Skeletal muscle tissue (tissue), 4 donors: ENCODE results near the gene NCOA4. TPM values are rescaled to one million over a fixed set of nuclear protein-coding genes. Genes with fewer than 3 reads are reported as not detected.
"Not testable (repeated sequence)": the region's sequence is repeated elsewhere in the genome, so short reads cannot be mapped to it uniquely, and the experiment has no call there.

Source experiments
- H3K27ac ChIP-seq: one replicate; pipeline ENCODE4 v1.7.0; 2013; ENCODE audit warnings: mild to moderate bottlenecking, low read depth, low read length, inconsistent platforms
- H3K27me3 ChIP-seq, 3 donors: one replicate each; pipeline ENCODE4 v1.7.0; 2013; ENCODE audit warnings: low read length in 3 of 3; ENCODE audit not compliant: control insufficient read depth in 3 of 3, insufficient read depth in 3 of 3
- H3K36me3 ChIP-seq, 3 donors: one replicate each; pipeline ENCODE4 v1.7.0; 2013; ENCODE audit warnings: low read length in 3 of 3; ENCODE audit not compliant: control insufficient read depth in 3 of 3, insufficient read depth in 3 of 3
- H3K4me1 ChIP-seq, 3 donors: one replicate each; pipeline ENCODE4 v1.7.0; 2013; ENCODE audit warnings: low read length in 3 of 3, mild to moderate bottlenecking in 3 of 3; ENCODE audit not compliant: control insufficient read depth in 3 of 3, insufficient read depth in 3 of 3
- H3K4me3 ChIP-seq, 3 donors: one replicate each; pipeline ENCODE4 v1.7.0; 2013; ENCODE audit warnings: low read length in 3 of 3
- H3K9ac ChIP-seq, 3 donors: one replicate each; pipeline ENCODE4 v1.7.0; 2013; ENCODE audit warnings: low read length in 3 of 3, mild to moderate bottlenecking in 3 of 3, moderate library complexity in 2 of 3, low read depth in 1 of 3
- H3K9me3 ChIP-seq, 3 donors: one replicate each; pipeline ENCODE4 v1.7.0; 2013; ENCODE audit warnings: low read length in 3 of 3; ENCODE audit not compliant: control insufficient read depth in 3 of 3
- total RNA-seq: library from RNA; depleted of rRNA; stranded (reverse); fragments of >200 nt; gene quantifications from one replicate; pipeline ENCODE4 v1.2.3, GENCODE V29; 2014
- donor health status: Osteomylitis.

The NCOA4 gene
- total RNA-seq, 1 donor from 2014 or later, result 338 TPM

DNA sequence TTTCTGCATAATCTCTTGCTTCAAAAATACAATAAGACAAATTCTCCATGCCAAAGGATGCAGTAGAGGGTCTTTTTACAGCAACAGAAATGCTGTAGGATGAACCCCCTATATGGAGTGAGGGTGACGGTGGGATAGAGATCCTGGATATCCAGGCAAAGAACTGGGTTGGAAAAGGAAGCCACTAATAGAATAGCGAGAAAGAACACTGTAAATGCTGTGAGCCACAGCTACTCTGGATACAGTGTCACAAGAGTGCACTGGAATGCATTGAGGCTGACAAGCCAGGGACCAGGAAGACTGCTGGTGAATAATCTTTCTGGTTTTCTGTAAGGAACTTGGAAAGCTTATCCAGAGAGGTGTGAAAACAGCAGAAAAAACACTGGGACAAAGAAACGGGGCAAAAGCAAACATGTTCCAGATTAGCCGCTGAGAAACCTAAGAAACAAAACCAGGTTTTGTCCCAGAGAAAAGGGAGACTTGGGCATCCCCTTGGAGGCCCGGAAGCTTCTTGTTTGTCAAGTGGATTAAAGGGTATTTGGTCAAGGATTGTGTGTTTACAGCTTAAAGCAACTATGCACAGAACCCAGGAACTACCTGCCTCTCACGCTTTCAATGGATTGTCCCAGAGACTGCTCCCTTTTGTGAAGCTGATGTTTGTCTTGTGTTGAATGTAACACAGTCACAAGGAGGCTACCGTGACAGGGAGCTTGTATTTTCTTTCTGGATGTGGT lies 21.8 kb upstream of the NCOA4 start:
- Histone ChIP-seq H3K9ac (no peak overlapping the region), H3K4me3 (no peak overlapping the region), H3K27ac (no peak overlapping the region), H3K27me3 (peaks cover 7 to 18% (median 14%) of the 10 kb centered on the region in 3 donors), H3K4me1 (no peaks in the 10 kb centered on the region), H3K9me3 (no peaks in the 10 kb centered on the region), H3K36me3 (no peaks in the 10 kb centered on the region)

GRCh38 chr10:46050941-46051623 lies 20.7 kb upstream of the NCOA4 start:
- Histone ChIP-seq H3K4me1 (no peaks in the 10 kb centered on the region), H3K9me3 (no peaks in the 10 kb centered on the region), H3K27me3 (peaks cover 7 to 18% (median 14%) of the 10 kb centered on the region in 3 donors), H3K4me3 (no peak overlapping the region), H3K36me3 (no peaks in the 10 kb centered on the region), H3K27ac (no peak overlapping the region), H3K9ac (no peak overlapping the region)

DNA sequence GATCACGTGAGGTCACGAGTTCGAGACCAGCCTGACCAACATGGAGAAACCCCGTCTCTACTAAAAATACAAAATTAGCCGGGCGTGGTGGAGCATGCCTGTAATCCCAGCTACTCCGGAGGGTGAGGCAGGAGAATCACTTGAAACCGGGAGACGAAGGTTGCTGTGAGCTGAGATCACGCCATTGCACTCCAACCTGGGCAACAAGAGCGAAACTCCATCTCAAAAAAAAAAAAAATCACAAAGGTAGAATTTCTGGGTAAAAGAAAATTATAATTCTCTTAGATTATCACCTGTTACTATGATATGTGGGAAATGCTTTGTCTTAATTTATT lies 19.0 kb upstream of the NCOA4 start:
- H3K27me3 ChIP-seq, result peaks cover 7 to 18% (median 14%) of the 10 kb centered on the region in 3 donors
- not testable (repeated sequence) for H3K9me3 ChIP-seq, H3K36me3 ChIP-seq, H3K27ac ChIP-seq, H3K9ac ChIP-seq, H3K4me1 ChIP-seq, H3K4me3 ChIP-seq

GRCh38 chr10:46048152-46048551 lies 17.7 kb upstream of the NCOA4 start:
- no peaks in the 10 kb centered on the region for H3K36me3 ChIP-seq
- H3K4me3 ChIP-seq, result no peak overlapping the region
- no peaks in the 10 kb centered on the region for H3K9me3 ChIP-seq
- peaks cover 7 to 16% (median 15%) of the 10 kb centered on the region in 3 donors for H3K27me3 ChIP-seq
- H3K27ac ChIP-seq, result no peak overlapping the region
- H3K4me1 ChIP-seq, result no peaks in the 10 kb centered on the region
- H3K9ac ChIP-seq, result no peak overlapping the region

DNA sequence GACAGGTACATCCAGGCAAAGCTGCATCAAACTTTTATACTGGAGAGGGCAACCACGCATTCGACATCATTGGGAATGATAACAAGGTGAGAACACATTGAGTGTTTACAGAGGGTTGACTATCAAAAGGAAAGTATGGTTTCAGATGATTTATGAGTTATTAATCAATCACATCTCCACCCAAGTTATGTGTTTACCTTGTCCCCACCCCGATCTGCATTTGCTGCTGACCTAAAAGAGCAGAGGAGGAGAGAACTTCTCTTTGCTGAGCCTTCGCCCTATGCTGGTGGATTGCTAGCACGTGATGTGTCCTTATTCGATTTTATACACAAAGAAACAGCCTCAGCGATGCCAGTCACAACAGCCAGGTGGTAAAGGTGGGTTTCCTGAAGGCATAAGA lies 15.8 kb upstream of the NCOA4 start, which contains the start of gene MSMB:
TSS of gene MSMB (minus strand) at position 9 of the 400 bp plus-strand sequence. CDS start 32 bp downstream, outside the sequence.
- Histone ChIP-seq H3K27me3 (peaks cover 7 to 10% (median 9%) of the 10 kb centered on the region in 3 donors), H3K27ac (no peak within 1 kb of the TSS), H3K4me3 (no peak within 1 kb of the TSS), H3K4me1 (no peaks in the 10 kb centered on the region), H3K9ac (no peak within 1 kb of the TSS), H3K36me3 (no peaks in the 10 kb centered on the region), H3K9me3 (no peaks in the 10 kb centered on the region)

DNA sequence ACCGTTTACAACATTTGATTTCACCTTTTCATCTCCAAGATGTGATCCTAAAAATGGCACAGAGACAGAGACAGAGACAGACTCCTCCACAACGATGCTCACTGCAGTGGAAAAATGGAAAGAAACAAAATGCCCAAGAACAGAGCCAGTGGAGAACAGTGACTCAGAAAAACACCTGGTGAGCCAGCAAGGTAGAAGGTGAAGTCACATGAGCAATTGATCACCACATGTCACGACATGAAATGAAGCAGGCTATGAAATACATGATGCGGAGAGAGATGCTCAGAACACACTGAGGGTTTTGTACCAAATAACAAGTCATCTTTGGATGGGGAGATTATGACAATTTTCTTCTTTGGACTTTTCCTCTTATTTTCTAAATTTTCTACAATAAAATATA lies 12.1 kb upstream of the NCOA4 start:
- no peak overlapping the region for H3K27ac ChIP-seq
- H3K9me3 ChIP-seq, result no peaks in the 10 kb centered on the region
- no peaks in the 10 kb centered on the region for H3K36me3 ChIP-seq
- H3K27me3 ChIP-seq, result peaks cover 2 to 3% (median 3%) of the 10 kb centered on the region in 3 donors
- H3K4me1 ChIP-seq, result no peaks in the 10 kb centered on the region
- no peak overlapping the region for H3K4me3 ChIP-seq
- H3K9ac ChIP-seq, result no peak overlapping the region

- no peak overlapping the region for H3K4me3 ChIP-seq
- peaks cover 0 to 3% (median 2%) of the 10 kb centered on the region in 3 donors for H3K27me3 ChIP-seq
These were observed 9.6 kb upstream of the NCOA4 start for GRCh38 chr10:46040004-46040403.

GRCh38 chr10:46037107-46037825 lies 6.8 kb upstream of the NCOA4 start:
- Histone ChIP-seq H3K4me1 (no peaks in the 10 kb centered on the region), H3K27me3 (no peaks in the 10 kb centered on the region), H3K9ac (no peak overlapping the region), H3K36me3 (no peaks in the 10 kb centered on the region), H3K9me3 (no peaks in the 10 kb centered on the region), H3K4me3 (no peak overlapping the region), H3K27ac (no peak overlapping the region)

More at GRCh38 chr10:46040004-46040403, 9.6 kb upstream of the NCOA4 start:
- Histone ChIP-seq H3K9ac (no peak overlapping the region), H3K9me3 (no peaks in the 10 kb centered on the region), H3K27ac (no peak overlapping the region), H3K36me3 (no peaks in the 10 kb centered on the region), H3K4me1 (no peaks in the 10 kb centered on the region)

GRCh38 chr10:46035923-46036849 lies 5.8 kb upstream of the NCOA4 start:
- no peaks in the 10 kb centered on the region for H3K4me1 ChIP-seq

More at GRCh38 chr10:46035923-46036849, 5.8 kb upstream of the NCOA4 start:
- no peak overlapping the region for H3K27ac ChIP-seq
- no peak overlapping the region for H3K4me3 ChIP-seq
- no peaks in the 10 kb centered on the region for H3K36me3 ChIP-seq
- no peaks in the 10 kb centered on the region for H3K9me3 ChIP-seq
- H3K9ac ChIP-seq, result no peak overlapping the region
- H3K27me3 ChIP-seq, result no peaks in the 10 kb centered on the region
